HG03175 (cell line): Measurements from ENCODE around the gene MADCAM1.
"Not testable (repeated sequence)": the region's sequence is repeated elsewhere in the genome, so short reads cannot be mapped to it uniquely, and the experiment has no call there.

Experiments used
- ATAC-seq: cut with Tn5 transposase; IDR thresholded peaks from one replicate; pipeline ENCODE4 v1.9.1; 2021; ENCODE audit warnings: mild to moderate bottlenecking, moderate library complexity; ENCODE audit not compliant: unreplicated experiment

The MADCAM1 gene

GRCh38 chr19:465056-465816 is 31.1 kb upstream of the MADCAM1 start:
- ATAC-seq = no peak

GRCh38 chr19:467554-467953 is 28.7 kb upstream of the MADCAM1 start:
- ATAC-seq = no peak

GRCh38 chr19:468587-469256 is 27.6 kb upstream of the MADCAM1 start:
- no peak for ATAC-seq

- no peak for ATAC-seq
Observed at GRCh38 chr19:469833-470232, 26.5 kb upstream of the MADCAM1 start.

DNA sequence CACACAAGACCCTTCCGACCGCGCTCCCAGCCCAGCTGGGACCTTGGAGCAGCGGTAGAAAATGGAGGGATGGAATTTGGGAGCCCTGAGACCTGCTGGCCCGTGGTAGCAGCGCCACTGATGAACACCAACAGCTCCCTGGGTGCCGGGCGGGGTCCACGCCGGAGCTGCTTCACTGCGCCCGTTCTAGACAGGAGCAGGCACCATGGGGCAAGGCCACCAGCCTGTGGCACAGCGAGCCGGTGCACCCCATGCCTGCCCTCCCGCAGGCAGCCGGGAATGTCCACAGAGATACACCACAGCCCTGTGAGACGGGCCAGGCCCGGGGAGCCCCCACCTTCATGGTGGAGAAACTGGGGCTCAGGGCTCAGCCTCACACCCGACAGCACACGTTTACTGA is 25.6 kb upstream of the MADCAM1 start:
- ATAC-seq = no peak

DNA sequence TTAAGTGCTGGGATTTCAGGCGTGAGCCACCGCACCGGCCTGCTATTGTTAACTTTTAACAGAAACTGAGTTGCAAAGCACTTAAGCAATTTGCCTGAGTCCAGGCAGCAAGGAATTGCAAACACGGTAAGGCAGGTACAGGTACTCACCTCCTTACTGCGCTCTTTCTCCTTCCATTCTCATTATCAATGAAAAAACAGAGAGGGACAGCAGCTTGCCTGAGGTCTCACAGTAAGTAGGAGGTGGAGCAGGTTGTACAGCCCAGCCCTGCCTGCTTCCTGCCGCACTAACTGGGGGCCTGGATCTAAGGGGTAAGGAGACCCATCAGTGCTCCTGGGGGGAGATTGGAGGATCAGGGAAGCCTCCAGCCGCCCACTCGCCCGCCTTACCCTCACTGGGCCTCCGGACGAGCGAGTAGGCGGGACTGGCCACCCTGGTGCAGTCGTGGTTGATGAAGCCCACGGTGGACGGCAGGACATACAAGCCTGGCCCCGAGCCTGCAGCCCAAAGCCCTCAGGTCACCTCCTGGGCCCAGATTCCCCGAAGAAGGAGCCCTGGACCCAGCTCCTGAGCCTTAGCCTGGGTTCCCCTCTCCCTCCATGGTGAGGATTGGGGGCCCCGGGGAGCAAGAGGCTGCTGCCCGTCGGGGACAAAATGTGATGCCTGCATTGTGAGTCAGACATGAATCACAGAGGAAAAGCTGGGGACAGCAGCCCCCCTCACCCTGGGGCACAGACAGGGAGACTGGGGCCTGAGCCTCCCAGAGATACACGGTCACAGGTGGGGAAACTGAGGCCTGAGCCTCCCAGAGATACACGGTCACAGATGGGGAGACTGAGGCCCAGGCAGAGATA is 24.1 kb upstream of the MADCAM1 start:
- ATAC-seq = no peak

- ATAC-seq = no peak
Observed at GRCh38 chr19:474126-475078, 21.9 kb upstream of the MADCAM1 start.

DNA sequence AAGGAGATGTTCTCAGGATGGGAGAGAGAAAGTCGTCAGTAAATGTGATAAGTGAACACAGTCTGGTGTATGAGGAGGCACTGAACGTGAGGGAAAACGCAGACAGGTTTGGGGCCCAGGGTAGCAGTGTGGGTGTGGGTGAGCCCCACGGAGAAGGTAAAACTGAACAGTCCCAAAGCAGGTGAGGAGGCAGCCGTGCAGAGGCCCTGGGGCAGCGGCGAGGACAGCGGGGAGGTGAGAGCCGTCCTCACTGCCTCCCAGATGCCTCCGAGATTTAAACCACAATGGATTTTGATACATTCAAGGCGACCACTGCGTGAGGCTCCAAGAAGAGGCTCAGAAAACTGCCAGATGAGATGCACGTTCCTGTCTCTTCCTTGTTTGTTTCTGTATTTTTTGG is 20.9 kb upstream of the MADCAM1 start:
- no peak for ATAC-seq

DNA sequence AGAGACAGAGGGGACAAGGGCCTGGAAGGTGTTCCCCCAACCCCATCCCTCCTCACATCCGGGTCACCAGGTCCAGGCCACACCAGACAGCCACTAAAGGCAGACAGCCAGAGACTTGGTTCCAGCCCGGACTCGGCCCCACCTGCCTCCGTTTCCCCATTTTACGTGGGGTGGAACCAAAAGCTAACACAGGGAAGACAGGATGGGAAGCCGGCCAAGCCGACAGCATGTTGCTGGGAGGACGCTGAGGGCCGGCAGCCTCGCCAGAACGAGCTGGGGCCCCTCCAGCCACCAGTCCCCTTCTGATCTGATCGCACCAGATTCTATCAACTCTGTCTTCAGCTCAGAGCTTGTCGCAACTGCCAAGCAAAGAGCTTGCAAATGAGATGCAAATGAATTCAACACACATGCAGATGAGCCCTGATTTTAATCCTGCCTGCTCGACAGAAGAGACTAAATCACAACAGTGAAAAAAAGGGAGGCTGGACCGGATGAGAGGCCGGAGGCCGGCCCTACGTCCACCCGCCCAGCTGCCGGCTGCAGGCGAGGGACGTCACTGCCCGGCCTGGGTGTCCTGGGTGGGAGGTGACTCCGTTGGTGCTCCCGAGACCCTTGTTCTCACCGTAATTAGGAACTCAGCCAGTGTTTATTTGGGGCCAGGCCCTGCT is 17.9 kb upstream of the MADCAM1 start:
- ATAC-seq = no peak

- ATAC-seq = no peak
Observed at GRCh38 chr19:478976-479375, 17.3 kb upstream of the MADCAM1 start.

- ATAC-seq = no peak
Observed at GRCh38 chr19:480016-480855, 16.1 kb upstream of the MADCAM1 start.

- ATAC-seq = not testable (repeated sequence)
Observed at GRCh38 chr19:481100-481499, 15.2 kb upstream of the MADCAM1 start.

- no peak for ATAC-seq
Observed at GRCh38 chr19:482186-483041, 13.9 kb upstream of the MADCAM1 start.

DNA sequence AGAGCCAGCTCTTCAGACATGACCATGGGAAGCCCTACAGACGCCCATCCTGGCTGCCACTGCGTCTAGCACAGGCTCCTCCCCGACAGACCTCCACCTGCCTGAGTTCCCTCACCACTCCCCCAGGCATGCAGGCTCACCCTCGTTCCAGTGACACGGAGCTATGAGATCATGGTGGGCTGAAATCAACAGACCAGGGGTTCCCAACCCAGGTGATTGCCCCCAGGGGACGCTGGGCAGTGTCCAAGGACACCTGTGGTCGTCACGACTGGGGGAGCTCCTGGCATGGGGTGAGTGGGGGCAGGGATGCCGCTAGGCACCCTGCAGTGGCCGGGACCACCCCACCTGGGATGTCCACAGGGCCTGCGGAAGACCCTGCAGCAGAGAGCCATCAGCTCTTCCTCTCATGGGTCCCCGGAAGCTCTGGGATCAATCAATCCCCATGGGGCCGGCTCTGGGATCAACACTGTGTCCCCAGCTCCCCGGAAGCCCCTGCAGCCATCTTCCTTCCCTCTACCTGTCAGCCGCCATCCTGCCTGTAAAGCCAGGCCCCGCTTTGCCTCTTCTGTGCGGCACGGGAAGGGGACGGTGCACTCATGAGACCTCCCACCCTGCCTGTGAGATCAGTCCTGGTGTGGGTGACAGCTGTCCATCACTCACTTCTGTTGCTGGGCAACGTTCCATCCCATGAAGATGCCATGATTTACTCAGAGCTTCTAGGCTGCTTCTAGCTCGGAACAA is 12.8 kb upstream of the MADCAM1 start:
- ATAC-seq = no peak

DNA sequence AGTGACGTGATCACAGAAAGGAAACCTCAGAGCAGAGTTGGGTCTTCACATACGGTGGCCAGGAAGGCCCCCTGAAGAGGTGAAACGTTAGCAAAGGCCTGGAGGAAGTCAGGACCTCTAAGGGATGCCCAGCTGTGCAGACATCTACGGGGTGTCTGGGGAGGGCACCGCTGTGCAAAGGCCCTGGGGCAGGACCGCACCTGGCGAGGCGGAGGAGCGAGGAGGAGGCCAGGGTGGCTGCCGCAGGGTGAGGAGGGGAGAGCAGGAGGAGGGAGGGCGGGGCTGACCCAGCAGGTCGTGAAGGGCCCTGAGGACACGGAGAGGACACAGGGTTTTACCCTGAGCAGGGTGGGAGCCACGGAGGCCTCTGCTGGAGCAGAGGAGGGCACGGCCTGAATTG is 11.8 kb upstream of the MADCAM1 start:
- ATAC-seq = no peak

DNA sequence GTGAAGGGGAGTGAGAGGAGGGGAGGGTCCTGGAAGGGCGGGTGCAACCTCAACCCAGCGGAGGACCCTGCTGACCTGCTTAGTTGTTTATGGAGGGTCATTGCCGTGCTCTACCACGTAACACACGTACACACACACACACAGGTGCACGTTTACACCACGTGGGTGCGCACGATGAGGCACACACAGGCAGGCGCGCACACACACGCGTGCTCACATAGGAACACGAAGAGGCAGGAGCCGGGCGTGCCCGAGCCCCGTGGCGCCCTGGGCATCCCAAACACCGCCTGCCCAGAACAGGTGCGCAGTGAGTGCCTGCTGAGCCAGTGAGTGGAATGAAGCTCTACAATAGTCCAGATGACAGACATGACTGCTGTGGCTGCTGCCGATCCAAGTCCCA is 11.2 kb upstream of the MADCAM1 start:
- no peak for ATAC-seq

DNA sequence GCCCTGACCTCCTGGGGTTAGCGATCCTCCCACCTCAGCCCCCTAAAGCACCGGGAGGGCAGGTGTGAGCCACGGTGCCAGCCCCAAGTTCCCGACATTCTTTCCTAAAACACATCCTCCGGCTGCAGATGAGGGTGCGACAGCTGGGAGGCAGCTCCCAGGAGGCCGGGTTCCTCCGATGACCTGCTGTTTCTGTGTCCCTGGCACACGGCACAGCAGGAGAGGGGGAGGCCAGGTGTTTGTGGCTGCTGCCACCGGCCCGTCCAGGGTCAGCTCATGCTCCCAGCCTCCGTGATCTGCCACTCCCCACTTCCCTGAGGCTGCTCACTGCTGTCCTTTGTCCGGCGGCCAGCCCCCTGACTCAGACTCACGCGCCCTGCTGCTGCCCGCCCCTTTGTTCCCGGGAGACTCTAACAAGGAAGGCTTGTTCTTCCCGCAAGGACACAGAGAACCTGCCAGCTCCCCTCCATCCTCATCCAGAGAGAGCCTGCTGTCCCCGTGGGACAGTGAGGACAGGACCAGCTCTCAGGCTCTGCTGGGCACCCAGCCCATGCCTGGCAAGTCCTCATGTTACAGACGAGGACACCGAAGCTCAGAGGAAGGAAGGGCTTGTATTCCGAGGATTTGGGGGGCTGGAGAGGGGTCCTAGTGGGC is 10.6 kb upstream of the MADCAM1 start:
- ATAC-seq = no peak
